NCI-H1048 (cell line): ENCODE data around the gene ATOH1.

Experiments
- DNase-seq: peaks from one replicate; lab custom pipeline; 2025; lab: John Stamatoyannopoulos, UW

The ATOH1 gene

DNA sequence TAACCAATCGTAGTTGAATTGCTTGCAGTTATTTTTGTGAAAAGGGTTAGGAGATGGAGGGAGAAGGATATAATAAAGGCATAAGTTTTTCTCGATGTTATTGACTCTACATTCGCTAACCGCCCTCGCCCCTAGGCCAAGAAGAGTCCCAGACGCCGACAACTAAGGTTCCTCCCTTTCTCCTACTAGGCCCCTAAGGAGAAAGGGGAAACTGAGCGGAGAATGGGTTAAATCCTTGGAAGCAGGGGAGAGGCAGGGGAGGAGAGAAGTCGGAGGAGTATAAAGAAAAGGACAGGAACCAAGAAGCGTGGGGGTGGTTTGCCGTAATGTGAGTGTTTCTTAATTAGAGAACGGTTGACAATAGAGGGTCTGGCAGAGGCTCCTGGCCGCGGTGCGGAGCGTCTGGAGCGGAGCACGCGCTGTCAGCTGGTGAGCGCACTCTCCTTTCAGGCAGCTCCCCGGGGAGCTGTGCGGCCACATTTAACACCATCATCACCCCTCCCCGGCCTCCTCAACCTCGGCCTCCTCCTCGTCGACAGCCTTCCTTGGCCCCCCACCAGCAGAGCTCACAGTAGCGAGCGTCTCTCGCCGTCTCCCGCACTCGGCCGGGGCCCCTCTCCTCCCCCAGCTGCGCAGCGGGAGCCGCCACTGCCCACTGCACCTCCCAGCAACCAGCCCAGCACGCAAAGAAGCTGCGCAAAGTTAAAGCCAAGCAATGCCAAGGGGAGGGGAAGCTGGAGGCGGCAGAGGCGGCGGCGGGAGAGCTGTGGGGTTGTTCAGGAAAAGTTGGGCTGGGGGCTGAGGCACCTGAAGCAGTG lies 5.9 kb downstream of the ATOH1 start:
- no peak for DNase-seq

DNA sequence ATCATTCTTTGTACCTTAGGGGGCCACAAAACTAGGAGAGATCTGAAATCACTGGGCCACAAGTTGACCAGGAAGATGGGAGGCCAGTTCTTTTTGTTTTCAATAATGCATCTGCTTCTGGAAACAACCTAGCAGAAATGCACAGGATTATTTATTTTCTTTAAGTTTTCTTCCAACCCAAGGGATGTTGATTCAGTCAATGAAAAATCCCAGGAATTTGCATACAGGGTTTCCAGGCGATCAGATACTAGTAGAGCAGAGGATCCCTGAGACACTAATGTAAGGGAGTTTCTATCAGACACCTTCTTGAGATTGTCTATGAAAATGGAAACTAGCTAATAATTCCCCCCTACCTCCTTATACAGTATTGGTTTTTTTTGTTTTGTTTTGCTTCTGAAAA lies 7.4 kb downstream of the ATOH1 start:
- DNase-seq, result no peak

DNA sequence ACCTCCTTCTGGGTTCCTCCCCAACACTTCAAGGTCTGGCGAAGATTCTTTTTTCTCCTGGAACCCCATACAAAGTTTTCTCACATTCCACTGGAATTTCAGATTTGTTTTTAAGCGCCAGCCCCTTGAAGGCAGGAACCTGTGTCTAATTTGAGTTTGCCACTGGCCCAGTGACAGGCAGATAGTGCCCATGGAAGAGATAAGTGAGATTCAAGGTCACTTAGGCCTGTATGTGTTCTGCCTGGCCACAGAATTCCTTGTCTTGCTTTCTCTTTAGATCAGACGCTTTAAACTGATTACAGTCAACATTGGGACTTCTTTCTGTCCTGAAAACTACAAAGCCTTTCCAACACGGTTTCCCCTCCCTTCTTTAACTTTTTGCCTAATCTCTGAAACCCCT lies 11.2 kb downstream of the ATOH1 start:
- DNase-seq, result no peak

DNA sequence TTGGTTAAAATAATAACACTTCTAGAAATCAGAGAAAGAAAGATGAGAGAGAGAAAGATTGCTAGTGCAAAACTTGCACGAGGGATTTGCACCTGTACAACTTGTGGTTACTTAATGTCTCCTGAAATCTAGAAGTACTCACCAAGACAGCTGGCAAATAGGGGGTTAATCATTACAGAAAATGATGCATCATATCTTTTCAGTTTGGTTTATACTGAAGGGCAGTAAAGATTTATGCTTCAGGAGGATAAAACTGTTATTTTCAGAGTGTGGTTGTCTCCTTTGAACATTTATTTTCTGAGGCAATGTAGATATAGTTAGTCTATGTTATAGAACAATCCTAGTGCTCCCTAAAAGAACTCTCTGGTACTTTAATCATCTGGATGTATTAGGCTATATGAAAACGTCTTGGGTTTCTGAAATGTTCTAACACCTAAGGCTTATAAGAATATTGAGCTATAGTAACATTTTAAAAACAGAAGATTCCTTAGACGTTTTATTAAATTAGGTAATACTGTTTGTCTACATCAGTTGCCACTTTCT lies 13.3 kb downstream of the ATOH1 start:
- DNase-seq, result no peak

DNA sequence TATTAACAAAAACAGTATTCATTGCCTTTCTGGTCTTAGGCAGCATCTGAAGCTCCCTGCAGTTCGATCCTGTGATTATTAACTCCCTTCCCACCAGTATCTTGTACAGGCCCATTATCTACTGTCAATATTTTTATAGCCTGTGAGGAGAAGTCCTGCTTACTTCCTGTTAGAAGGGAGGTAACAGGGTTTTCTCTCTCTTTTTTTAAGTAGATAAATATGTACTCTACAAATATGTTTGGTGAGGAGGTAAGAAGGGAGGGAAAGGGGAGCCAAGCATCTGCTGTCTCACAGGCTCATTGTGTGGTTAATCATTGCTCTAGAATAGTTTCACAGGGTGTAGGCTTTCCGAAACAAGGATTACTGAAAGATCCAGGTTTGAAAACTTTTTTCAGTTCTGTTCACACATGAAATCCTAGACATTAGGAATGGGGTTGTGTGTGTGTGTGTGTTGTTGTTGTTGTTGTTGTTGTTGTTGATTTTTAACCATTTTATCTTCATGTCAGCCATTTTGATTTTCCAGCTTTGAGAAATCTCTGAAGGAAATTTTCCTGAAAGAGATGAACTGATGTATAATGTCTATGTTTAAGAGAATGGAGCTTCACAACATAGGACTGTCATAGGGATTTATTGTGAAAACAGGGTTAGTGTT lies 14.2 kb downstream of the ATOH1 start:
- no peak for DNase-seq

DNA sequence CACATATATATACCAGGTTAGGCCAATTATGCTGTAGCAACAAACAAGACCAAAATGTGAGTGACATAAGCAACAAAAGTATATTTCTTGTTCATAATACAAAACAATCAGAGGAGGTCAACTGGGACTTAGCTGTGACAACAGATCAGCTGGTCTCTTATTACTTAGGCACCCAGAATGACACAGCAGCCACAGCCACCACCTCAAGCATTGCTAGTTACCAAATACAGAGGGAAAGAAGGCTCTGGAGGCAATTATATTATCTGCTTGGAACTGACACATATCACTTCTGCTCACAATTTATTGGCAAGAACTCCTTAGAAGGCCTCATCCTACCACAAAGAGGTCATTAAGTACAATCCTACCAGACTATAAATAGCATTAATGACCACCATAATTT lies 15.2 kb downstream of the ATOH1 start:
- no peak for DNase-seq

DNA sequence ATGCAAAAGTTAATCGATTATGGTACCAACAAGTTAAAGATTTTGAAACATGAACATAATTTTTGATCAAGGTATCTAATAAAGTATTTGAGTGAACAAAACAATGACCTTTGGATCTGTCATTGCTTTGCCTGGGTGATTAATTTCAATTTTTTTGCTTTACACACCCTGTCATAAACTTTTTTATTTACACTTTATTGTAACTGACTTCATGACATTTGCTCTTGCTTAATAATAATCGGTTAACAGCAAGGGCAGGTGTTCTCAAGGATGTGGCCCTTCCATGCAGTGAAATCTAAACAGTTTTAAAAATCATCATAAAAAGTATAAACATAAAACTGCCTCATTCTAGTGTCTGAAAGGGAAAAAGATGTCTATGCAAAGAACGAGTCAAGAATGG lies 24.1 kb downstream of the ATOH1 start:
- no peak for DNase-seq

DNA sequence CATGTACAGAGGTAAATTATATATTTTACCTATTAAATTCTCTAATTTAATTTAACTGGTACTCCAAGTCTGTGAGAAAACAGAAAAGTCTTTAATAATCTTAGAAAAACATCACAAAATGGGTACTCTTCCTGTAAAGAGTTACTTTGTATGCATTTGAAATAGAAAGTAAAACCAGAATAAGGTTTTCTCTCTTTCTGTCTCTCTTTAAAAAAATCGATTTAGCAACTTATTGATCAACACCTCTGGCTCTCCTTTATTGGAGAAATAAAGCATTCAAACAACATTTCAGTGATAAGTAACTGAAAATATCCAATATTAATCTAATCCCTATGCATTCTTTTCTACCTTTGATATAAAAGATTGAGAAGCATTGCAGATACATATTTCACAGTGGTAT lies 27.4 kb downstream of the ATOH1 start:
- DNase-seq, result no peak

DNA sequence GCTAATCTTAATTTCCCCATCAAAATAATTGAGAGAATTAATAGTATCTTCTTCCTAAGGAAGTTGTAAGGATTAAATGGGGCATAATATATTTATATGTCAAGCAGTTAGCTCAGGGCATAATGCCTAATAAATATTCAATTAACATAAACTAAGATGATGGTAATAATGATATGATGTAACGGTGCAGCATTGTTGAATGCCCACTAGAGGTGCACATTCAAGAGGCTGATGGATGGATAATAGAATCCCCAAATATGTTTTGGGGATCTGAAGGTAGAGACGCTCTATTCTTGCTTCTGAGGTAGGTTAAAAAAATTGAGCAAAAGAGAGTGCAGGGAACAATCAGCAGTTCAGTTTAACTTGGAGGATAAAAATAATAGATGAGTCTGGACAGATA lies 37.1 kb downstream of the ATOH1 start:
- DNase-seq, result no peak

DNA sequence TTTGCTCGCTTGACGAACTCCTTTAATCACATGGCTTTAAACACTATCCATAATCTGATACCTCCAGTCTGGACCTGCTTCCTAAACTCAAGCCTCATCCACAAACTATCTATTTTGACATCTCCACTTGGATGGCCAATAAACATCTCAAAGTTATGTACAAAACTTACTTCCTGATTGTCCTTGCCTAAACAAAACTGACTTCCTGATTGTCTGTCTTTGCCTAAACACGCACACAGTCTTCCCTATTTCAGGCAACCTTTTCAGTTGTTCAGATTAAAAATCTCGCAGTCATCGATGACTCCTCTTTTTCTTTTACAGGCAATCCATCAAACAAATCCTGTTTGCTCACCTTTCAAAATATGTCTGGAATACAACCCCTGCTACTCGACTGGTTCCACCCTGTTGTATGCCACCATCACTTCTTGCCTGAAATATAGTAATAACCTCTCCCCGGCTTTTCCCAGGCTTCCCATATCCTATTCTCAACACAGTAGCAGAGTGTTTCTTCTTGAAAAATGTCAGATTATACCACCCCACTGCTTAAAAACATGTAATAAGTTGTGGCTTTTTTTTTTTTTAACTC lies 39.0 kb downstream of the ATOH1 start:
- DNase-seq, result no peak

DNA sequence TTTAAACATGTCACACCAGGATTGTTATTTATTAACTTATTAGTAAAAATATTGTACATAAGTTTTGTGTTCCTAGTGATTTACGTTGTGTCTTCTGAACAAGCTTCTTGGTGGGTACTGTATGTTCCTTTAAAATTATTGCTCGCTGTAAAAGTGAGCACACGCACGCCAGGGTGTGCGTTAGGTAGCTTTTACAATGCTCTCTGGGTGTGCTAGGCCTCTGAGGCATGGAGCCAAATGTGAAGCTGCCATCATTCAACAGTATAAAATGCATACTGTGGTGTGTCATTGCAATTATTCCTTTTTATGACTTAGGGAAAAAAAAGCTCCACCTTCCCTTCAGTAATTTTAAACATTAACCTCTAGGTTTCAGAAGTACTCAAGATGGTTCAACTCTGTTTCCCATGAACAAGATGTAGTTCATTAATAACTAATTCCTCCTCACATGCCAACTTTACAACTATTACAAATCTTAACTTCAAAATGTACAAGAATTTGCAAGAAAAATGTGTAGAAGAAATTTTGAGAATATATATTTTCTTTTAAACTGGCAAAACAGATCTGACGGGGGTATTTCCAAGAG lies 42.4 kb downstream of the ATOH1 start:
- DNase-seq, result no peak

DNA sequence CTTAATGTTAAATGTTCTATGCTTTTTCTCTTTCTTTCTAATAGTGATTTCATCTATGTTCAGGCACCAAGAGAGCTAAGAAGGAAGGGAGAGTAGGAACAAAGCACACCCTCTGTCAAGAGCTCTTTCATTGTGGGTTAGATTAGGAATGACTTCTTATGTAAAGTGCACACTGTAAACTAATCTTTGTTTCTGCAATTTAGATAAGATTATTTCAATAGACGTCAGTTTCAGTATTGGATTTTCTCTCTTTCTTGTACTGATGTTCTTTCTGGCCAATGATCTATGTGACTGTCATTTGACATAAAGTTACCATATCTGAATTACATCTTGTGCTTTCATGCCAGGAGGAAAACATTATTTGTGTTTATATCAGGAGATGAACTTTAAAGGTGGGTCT lies 48.2 kb downstream of the ATOH1 start:
- no peak for DNase-seq

DNA sequence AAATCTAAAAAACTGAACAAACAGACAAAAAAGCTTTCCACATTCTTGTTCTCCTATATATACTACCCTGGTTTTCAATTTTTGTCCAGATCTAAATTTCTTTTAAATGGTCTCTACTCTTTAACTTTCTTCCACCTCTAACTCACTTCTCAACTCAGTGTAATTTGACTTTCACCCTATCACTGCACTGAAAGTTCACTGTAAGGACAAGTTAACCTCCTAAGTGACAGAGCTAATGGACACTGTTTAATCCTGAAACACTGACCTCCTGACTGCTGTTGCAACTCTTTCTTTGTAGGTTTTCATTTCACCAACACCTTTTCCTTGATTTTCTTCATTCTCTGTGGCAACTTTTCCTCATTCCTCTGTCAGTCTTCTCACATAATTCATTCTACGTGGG lies 50.0 kb downstream of the ATOH1 start:
- DNase-seq, result no peak

DNA sequence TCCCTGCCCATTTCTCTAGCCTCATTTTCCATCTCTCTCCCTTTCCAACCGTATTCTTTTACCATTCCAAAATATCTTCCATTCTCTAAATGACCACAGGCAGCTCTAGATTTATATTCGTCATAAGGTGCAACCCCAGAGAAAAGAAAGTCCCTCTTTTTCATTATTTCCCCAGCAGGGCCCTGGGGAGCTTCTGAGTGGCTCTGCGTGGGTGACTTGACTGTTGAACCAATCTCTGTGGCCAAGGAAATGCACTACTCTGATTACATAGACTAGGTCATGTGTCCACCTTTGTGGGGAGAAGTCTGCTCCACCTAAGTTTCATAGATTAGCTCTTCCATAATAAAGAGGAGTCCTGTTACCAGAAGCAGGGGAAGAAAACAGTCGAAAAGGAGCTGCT lies 51.4 kb downstream of the ATOH1 start:
- DNase-seq, result no peak
